GM12878 (cell line): ENCODE data around the gene PRKCB. TPM values are rescaled to one million over a fixed set of nuclear protein-coding genes. Genes with fewer than 3 reads are reported as not detected.
A peak's percentile ranks its signal among the peaks of the same experiment; 100 is the strongest.

ENCODE experiments used
- ATAC-seq: fragments of 200-7000 bp; cut with Tn5 transposase; 3 replicates; pipeline ENCODE4 v1.9.1; 2020; ENCODE audit warnings: mild to moderate bottlenecking, moderate library complexity
- BruUV-seq: library from RNA; stranded (reverse); fragments of 400-500 nt; replicated peaks from 2 replicates; lab custom pipeline; 2021; lab: Mats Ljungman, UMichigan
- CTCF ChIA-PET: fragments of 300-600 bp; sonication (Branson Sonifier 250); formaldehyde crosslinking; extraction: SDS; loops from one replicate; lab custom pipeline; 2021; ENCODE audit warnings: inconsistent platforms; lab: Yijun Ruan, JAX
- POLR2A ChIA-PET: fragments of 350-600 bp; formaldehyde crosslinking; extraction: SDS; loops from one replicate; lab custom pipeline; 2021; ENCODE audit warnings: inconsistent platforms; lab: Charles Lee
- RAD21 ChIA-PET: fragments of 300-600 bp; sonication (Branson Sonifier 250); formaldehyde crosslinking; loops from one replicate; lab custom pipeline; 2023; ENCODE audit warnings: antibody characterized with exemption; ENCODE audit not compliant: unreplicated experiment; lab: Charles Lee
- SMC1A ChIA-PET: fragments of 300-600 bp; sonication (Branson Sonifier 250); formaldehyde crosslinking; loops from one replicate; lab custom pipeline; 2023; ENCODE audit not compliant: unreplicated experiment, uncharacterized antibody; lab: Charles Lee
- DNase-seq: peaks from one replicate; pipeline ENCODE4 v3.0.0-alpha.2; 2011; ENCODE audit warnings: low read depth, low spot score
- FAIRE-seq: peaks from 3 replicates; lab custom pipeline; 2011; peaks lifted over from hg19 to GRCh38; lab: Jason Lieb, UNC
- H2AFZ ChIP-seq: 2 replicates; pipeline ENCODE4 v1.6.0; 2011; ENCODE audit warnings: low read depth, low read length, control low read depth; ENCODE audit not compliant: control insufficient read depth
- H3K27ac ChIP-seq: 2 replicates; pipeline ENCODE4 v1.5.1; 2011; ENCODE audit warnings: control low read depth; ENCODE audit not compliant: control insufficient read depth, insufficient read depth
- H3K27me3 ChIP-seq, 2 experiments: replicated peaks in 1 of 2; 2 replicates each; pipeline versions ENCODE4 v1.6.0 to v1.6.1; 2011; ENCODE audit warnings: low read length in 1 of 2; ENCODE audit not compliant: control insufficient read depth in 2 of 2, insufficient read depth in 2 of 2
- H3K36me3 ChIP-seq, 2 experiments: 2 replicates each; pipeline ENCODE4 v1.5.1; 2011; ENCODE audit warnings: low read length in 1 of 2; ENCODE audit not compliant: control insufficient read depth in 2 of 2, insufficient read depth in 2 of 2
- H3K4me1 ChIP-seq: 2 replicates; pipeline ENCODE4 v1.6.1; 2011; ENCODE audit warnings: mild to moderate bottlenecking, low read length, moderate library complexity, mixed read lengths; ENCODE audit not compliant: control insufficient read depth, insufficient read depth
- H3K4me2 ChIP-seq: 2 replicates; pipeline ENCODE4 v1.6.0; 2011; ENCODE audit warnings: control low read depth; ENCODE audit not compliant: control insufficient read depth, insufficient read depth
- H3K4me3 ChIP-seq: fragments of 200-600 bp; sonication (generic); 2 replicates; pipeline ENCODE4 v1.5.1; 2016
- H3K79me2 ChIP-seq: 2 replicates; pipeline ENCODE4 v1.6.0; 2011; ENCODE audit warnings: low read length; ENCODE audit not compliant: control insufficient read depth, insufficient read depth
- H3K9ac ChIP-seq: 2 replicates; pipeline ENCODE4 v1.8.0; 2011; ENCODE audit warnings: low read length, control low read depth, mixed read lengths; ENCODE audit not compliant: control insufficient read depth, insufficient read depth
- H3K9me3 ChIP-seq: replicated peaks from 3 replicates; pipeline ENCODE4 v1.5.1; 2011; ENCODE audit warnings: mild to moderate bottlenecking, low read length; ENCODE audit not compliant: control insufficient read depth, insufficient read depth
- H4K20me1 ChIP-seq: 2 replicates; pipeline ENCODE4 v1.6.0; 2011; ENCODE audit not compliant: control insufficient read depth, insufficient read depth
- BRCA1 ChIP-seq: IDR thresholded peaks from 2 replicates; pipeline ENCODE4 v1.6.1; 2011; ENCODE audit warnings: low read depth, low read length, improper control_type of control experiment
- EGR1 ChIP-seq, 2 experiments: IDR thresholded peaks; 1 replicate in 1 of 2; 2 replicates in 1 of 2; pipeline ENCODE4 v1.6.1; 2011 to 2012; ENCODE audit warnings: low read depth in 2 of 2, low read length in 2 of 2, borderline replicate concordance in 1 of 2, mild to moderate bottlenecking in 1 of 2, moderate library complexity in 1 of 2
- IRF4 ChIP-seq: IDR thresholded peaks from 2 replicates; pipeline ENCODE4 v1.6.1; 2011; ENCODE audit warnings: low read depth, low read length
- POLR2A ChIP-seq: IDR thresholded peaks from 2 replicates; pipeline ENCODE4 v1.6.1; 2011; ENCODE audit warnings: low read depth, mild to moderate bottlenecking, low read length
- RFX5 ChIP-seq: IDR thresholded peaks from 2 replicates; pipeline ENCODE4 v1.6.1; 2011; ENCODE audit warnings: low read depth, low read length, improper control_type of control experiment
- RUNX3 ChIP-seq: IDR thresholded peaks from 2 replicates; pipeline ENCODE4 v1.6.1; 2012; ENCODE audit warnings: low read length, inconsistent platforms
- SMAD1 ChIP-seq: fragments of 450-650 bp; IDR thresholded peaks from 2 replicates; pipeline ENCODE4 v1.6.1; 2018; ENCODE audit warnings: mild to moderate bottlenecking, low read depth; ENCODE audit not compliant: partially characterized antibody
- SREBF2 ChIP-seq: IDR thresholded peaks from 2 replicates; pipeline ENCODE4 v1.6.1; 2012; ENCODE audit warnings: mild to moderate bottlenecking, low read length
- TCF3 ChIP-seq: IDR thresholded peaks from 2 replicates; pipeline ENCODE4 v1.6.1; 2012; ENCODE audit warnings: low read depth, mild to moderate bottlenecking, low read length, borderline replicate concordance; ENCODE audit not compliant: insufficient read depth
- USF2 ChIP-seq: IDR thresholded peaks from 2 replicates; pipeline ENCODE4 v1.6.1; 2011; ENCODE audit warnings: low read depth, low read length, improper control_type of control experiment, borderline replicate concordance
- WGBS: methylation state at CpG from one replicate; pipeline ENCODE4 v1.1.6; 2016; ENCODE audit warnings: low lambda C conversion rate; ENCODE audit not compliant: insufficient replicate concordance, insufficient coverage; ENCODE audit errors: missing lambda C conversion rate; 5-methylcytosine and 5-hydroxymethylcytosine counted together
- in situ Hi-C: fragments of 300-500 bp; cut with MboI; formaldehyde crosslinking; loops from 9 replicates; pipeline ENCODE4 v1.14.3; 2018; ENCODE audit warnings: mixed read lengths
- intact Hi-C: fragments of 100-400 bp; cut with micrococcal nuclease; formaldehyde crosslinking; loops from one replicate; pipeline ENCODE4 v1.14.2; 2022; ENCODE audit not compliant: unreplicated experiment
- polyA plus RNA-seq, 11 experiments: library from polyadenylated mRNA; depleted of rRNA in 4 of 11; unstranded in 6 of 11; stranded (reverse) in 5 of 11; fragments of >200 nt; fragmentation: Nextera tagmentation in 4 of 11; fragmentation: Illumina TruSeq in 1 of 11; extraction: Ambion mirVana in 4 of 11; extraction: Trizol in 1 of 11; gene quantifications; 1 replicate in 1 of 11; 2 replicates in 10 of 11; pipeline versions ENCODE4 v1.2.1 to v1.2.3, GENCODE V29; 2011 to 2016; ENCODE audit warnings: inconsistent platforms in 2 of 11, missing spikeins in 2 of 11, low read depth in 1 of 11
- total RNA-seq, 4 experiments: library from RNA; depleted of rRNA in 3 of 4; stranded (reverse); fragments of >200 nt in 3 of 4; fragmentation: Illumina TruSeq in 1 of 4; extraction: Trizol in 1 of 4; gene quantifications; 2 replicates each; pipeline versions ENCODE4 v1.2.1 to v1.2.3, GENCODE V29; 2013 to 2021
- TF ChIP-seq, protein P1 (sequence below): fragments of 450-650 bp; IDR thresholded peaks from 2 replicates; pipeline ENCODE4 v1.6.1; 2017; ENCODE audit warnings: mild to moderate bottlenecking, moderate library complexity

PRKCB gene
- total and polyA plus RNA-seq, 10 of the 15 experiments (the other 5 are each of a cell fraction or from before 2014, with no cell fraction given), result 21.4 to 158 (median 97.3) TPM

GRCh38 chr16:23976091-23976490 is 140.3 kb downstream of the PRKCB start:
- intact Hi-C loops, result no loop called here
- ChIA-PET SMC1A (interaction anchor here (1.3 to 1.6 kb wide), 2 partner anchors 62 to 173 kb away, joined by 3 read pairs; no protein-coding TSS in a partner anchor), POLR2A (no interaction called here), CTCF (interaction anchor here (0.9 to 1.1 kb wide), 2 partner anchors 34 to 172 kb away, joined by 3 read pairs; no protein-coding TSS in a partner anchor), RAD21 (no interaction called here)
- Histone ChIP-seq H3K4me2 (no peak overlapping the region; the same call in 1 of the 2 replicates), H3K4me1 (peaks cover 18% of the 10 kb centered on the region), H3K27me3 (no peaks in the 10 kb centered on the region), H3K9ac (no peak overlapping the region), H3K36me3 (peaks cover 6 to 10% of the 10 kb centered on the region in 2 experiments; a peak in 3 of 4 replicates), H3K9me3 (no peaks in the 10 kb centered on the region), H3K4me3 (no peak overlapping the region), H2AFZ (no peak overlapping the region), H3K27ac (peak overlapping the region; percentile 6; the same call in 1 of the 2 replicates), H3K79me2 (peaks cover 24% of the 10 kb centered on the region), H4K20me1 (peaks cover 24% of the 10 kb centered on the region)
- BruUV-seq, result no TSS peak
- TF ChIP-seq RUNX3 (0 out of 2 replicates have a peak, but pooled peaks have one; percentile 3), EGR1 (IDR thresholded peaks at IDR 0.05; ENCODE audit: borderline replicate concordance in 1 of 2, low read depth in 2 of 2, low read length in 2 of 2) (no peak)
- in situ Hi-C loops, result no loop called here
- ATAC-seq, result no peak
- DNase-seq, result no peak
- no peak for FAIRE-seq
- WGBS, result 43% methylated on average over 5 of the region's 5 CpGs

GRCh38 chr16:23976524-23976923 is 140.7 kb downstream of the PRKCB start:
- Histone ChIP-seq H3K36me3 (peaks cover 6 to 10% of the 10 kb centered on the region in 2 experiments; a peak in 3 of 4 replicates), H3K4me1 (peaks cover 18% of the 10 kb centered on the region), H2AFZ (no peak overlapping the region), H3K27me3 (no peaks in the 10 kb centered on the region), H3K4me2 (no peak overlapping the region; the same call in 1 of the 2 replicates), H4K20me1 (peaks cover 20% of the 10 kb centered on the region), H3K9ac (no peak overlapping the region), H3K4me3 (no peak overlapping the region), H3K9me3 (no peaks in the 10 kb centered on the region), H3K27ac (peak overlapping the region; percentile 6; the same call in 1 of the 2 replicates), H3K79me2 (peaks cover 21% of the 10 kb centered on the region)
- WGBS, result 10% methylated on average over 3 of the region's 3 CpGs
- ChIA-PET SMC1A (interaction anchor here (1.3 to 1.6 kb wide), 2 partner anchors 63 to 173 kb away, joined by 3 read pairs; no protein-coding TSS in a partner anchor), POLR2A (no interaction called here), RAD21 (no interaction called here), CTCF (interaction anchor here (0.9 kb wide), 1 partner anchor 173 kb away, joined by 3 read pairs; no protein-coding TSS in a partner anchor)
- ATAC-seq, result peak; percentile 62
- peak; percentile 72 for FAIRE-seq
- in situ Hi-C loops (no loop called here), intact Hi-C loops (no loop called here)
- no peak for DNase-seq
- no TSS peak for BruUV-seq
- TF ChIP-seq SREBF2, result no peak
- no peak for TF ChIP-seq BRCA1
- TF ChIP-seq RFX5, result no peak
- no peak for TF ChIP-seq USF2
- peak; percentile 40; the same call in 1 of the 2 replicates for TF ChIP-seq POLR2A
- TF ChIP-seq TCF3, result 0 out of 2 replicates have a peak, but pooled peaks have one; percentile 32
- no peak for TF ChIP-seq RUNX3
- TF ChIP-seq IRF4, result no peak
- TF ChIP-seq, protein P1, sequence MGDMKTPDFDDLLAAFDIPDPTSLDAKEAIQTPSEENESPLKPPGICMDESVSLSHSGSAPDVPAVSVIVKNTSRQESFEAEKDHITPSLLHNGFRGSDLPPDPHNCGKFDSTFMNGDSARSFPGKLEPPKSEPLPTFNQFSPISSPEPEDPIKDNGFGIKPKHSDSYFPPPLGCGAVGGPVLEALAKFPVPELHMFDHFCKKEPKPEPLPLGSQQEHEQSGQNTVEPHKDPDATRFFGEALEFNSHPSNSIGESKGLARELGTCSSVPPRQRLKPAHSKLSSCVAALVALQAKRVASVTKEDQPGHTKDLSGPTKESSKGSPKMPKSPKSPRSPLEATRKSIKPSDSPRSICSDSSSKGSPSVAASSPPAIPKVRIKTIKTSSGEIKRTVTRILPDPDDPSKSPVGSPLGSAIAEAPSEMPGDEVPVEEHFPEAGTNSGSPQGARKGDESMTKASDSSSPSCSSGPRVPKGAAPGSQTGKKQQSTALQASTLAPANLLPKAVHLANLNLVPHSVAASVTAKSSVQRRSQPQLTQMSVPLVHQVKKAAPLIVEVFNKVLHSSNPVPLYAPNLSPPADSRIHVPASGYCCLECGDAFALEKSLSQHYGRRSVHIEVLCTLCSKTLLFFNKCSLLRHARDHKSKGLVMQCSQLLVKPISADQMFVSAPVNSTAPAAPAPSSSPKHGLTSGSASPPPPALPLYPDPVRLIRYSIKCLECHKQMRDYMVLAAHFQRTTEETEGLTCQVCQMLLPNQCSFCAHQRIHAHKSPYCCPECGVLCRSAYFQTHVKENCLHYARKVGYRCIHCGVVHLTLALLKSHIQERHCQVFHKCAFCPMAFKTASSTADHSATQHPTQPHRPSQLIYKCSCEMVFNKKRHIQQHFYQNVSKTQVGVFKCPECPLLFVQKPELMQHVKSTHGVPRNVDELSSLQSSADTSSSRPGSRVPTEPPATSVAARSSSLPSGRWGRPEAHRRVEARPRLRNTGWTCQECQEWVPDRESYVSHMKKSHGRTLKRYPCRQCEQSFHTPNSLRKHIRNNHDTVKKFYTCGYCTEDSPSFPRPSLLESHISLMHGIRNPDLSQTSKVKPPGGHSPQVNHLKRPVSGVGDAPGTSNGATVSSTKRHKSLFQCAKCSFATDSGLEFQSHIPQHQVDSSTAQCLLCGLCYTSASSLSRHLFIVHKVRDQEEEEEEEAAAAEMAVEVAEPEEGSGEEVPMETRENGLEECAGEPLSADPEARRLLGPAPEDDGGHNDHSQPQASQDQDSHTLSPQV, result no peak
- no peak for TF ChIP-seq SMAD1
